ENCODE data around the gene AKNA.
A peak's percentile ranks its signal among the peaks of the same experiment; 100 is the strongest.

Gene AKNA

GRCh38 chr9:114394523-114395333 is 6.9 kb upstream of the AKNA start:
- no peak for DNase-seq

GRCh38 chr9:114392749-114393112 is 4.9 kb upstream of the AKNA start:
- no peak for DNase-seq

- no peak for DNase-seq
Observed at GRCh38 chr9:114390952-114391351, 3.2 kb upstream of the AKNA start.

GRCh38 chr9:114389612-114390368 is 2.0 kb upstream of the AKNA start:
- DNase-seq, result no peak

DNA sequence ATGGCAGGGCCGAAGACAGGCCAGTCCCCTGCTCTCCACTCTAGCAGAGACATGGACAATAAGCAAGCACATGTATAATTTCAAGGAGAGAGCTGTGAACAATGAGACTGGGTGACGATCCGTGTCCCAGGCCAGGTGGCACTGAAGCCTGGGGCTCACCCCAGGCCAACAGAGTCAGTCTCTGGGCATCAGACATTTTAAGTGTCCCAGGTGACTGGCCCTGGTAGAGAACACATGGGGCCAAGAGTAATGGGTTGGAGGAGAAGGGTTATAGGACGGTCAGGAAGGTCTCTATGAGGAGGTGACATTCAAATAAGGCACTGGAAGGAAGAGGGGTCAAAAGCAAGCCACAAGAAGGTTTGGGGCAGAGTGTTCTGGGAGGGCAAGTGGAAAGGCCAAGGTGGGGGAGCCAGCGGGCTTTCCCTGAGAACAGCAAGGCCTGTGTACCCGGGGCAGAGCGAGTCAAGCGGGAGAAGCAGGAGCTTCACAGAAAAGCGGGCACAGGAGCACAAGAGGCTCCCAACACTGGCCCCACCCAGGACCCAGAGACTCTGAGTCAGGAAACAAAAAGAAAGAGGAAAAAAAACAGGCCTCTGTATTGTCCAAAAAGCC is 1.1 kb upstream of the AKNA start:
- DNase-seq, result no peak

DNA sequence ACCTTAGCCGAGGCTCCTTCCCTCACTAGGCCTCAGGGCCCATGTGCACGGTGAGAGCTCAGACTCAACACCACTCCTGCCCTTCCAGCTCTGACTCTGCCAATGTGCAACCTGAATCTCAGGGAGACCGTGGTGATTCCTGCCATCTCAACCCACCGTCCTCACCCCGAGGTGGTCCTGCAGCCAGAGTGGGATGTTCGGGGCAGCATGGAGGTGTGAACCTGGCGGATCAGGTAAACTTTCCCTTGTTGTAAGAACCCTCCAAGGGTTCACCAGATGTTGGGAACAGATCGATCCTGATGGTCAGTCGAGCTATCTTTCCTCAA is 538 bp upstream of the AKNA start:
- no peak for DNase-seq

GRCh38 chr9:114386886-114387679 is 699 bp downstream of the AKNA start:
- no peak for DNase-seq

DNA sequence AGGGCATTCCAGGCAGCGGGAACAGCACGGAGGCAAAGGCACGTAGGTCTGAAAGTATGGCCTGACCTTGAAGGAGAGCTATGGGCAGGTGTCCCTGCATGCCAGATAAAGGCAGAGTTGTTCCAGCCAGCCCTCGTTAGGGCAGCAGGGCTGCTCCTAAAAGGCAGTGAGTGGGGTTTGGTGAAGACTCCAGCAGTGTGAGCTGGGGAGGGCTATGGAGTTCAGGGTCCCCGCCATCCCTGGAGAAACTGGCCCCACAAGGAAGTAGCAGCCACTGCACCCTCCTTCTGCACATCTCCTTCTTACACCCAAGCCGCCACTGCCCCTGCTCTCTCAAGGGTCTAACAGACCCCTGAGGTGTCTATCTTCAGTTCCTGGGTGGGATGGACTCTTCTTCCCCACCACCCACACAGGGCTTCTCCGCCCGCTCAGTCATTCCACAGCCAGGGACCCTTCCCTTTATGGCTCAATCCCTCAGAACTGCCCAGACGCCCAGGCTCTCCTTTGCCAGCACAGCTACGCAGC is 1.4 kb downstream of the AKNA start:
- no peak for DNase-seq

GRCh38 chr9:114385397-114386181 is 2.2 kb downstream of the AKNA start:
- DNase-seq, result peak; percentile 95

GRCh38 chr9:114384836-114385396 is 2.9 kb downstream of the AKNA start:
- no peak for DNase-seq

- no peak for DNase-seq
Observed at GRCh38 chr9:114384341-114384740, 3.4 kb downstream of the AKNA start.

- DNase-seq, result no peak
Observed at GRCh38 chr9:114383521-114384231, 4.1 kb downstream of the AKNA start.

DNA sequence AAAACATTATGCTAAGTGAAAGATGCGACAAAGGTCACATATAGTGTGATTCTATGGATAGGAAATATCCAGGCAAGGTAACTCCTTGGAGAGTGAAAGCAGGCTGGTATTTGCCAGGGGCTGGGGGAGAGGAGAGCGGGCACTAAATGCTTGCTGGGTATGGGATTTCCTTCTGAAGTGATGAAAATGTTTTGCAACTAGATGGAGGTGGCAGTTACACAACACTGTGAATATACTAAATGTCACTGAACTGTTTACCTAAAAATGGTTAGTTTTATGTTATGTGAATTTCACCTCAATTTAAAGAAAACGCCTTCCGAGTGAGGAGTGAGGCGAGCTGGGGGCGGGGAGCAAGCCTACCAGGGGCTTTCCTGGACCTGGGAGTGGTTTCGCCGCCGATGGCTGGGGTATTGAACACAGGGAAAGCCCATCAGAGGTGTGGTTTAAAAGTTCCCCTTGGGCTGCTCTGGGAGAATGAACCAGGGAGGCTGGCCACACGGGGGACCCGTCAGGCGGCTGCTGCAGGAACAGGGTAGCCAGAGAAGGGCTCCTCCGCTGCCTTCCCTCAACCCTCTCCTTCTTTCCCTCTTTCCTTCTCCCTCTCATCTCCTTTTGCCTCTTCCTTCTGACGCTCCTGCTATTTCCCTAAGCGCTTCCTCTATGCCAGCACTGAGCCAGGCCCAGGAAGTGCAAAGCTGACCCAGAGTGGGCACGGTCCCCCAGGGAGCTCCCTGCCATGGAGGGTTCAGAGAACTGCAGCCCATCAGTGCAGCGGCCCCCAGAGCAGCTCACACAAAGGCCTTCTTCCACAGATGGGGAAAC is 4.9 kb downstream of the AKNA start:
- DNase-seq, result peak; percentile 70

DNA sequence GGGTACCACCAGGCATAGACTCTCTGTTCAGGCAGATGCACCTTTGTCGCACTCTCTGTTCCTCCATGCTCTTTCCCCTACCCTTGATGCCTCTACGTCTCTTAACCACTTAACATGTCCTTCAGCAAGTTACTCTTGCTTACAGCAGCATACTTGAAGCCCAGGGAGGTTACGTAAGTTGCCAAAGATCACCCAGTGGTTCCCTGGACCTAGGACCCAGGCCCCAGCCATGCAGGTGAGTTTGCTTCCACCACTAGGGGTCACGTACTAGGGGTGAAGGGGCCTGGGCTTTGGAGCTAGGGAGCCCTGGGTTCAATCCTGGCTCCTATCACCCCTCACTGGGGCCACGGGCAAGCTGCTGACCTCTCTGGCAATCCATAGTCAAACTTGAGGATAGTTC is 8.9 kb downstream of the AKNA start:
- no peak for DNase-seq

DNA sequence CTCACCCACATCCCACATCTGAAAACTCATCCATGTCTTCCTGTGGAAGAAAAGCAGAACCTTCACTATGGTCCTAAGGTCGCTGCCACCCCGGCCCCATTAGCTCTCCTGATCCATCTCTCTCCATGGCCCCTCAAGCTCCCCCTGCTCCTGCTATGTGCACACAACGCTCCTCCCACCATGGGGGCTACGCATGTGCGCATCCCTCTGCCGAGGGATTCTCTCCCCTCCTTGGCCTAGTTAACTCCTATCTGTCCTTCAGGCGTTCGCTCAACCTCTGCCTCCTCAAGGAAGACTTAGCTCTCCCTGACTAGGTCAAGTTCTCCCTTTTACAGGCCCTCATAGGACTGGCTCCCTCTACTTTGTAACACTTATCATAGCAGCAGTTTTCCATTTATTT is 9.8 kb downstream of the AKNA start:
- no peak for DNase-seq

DNA sequence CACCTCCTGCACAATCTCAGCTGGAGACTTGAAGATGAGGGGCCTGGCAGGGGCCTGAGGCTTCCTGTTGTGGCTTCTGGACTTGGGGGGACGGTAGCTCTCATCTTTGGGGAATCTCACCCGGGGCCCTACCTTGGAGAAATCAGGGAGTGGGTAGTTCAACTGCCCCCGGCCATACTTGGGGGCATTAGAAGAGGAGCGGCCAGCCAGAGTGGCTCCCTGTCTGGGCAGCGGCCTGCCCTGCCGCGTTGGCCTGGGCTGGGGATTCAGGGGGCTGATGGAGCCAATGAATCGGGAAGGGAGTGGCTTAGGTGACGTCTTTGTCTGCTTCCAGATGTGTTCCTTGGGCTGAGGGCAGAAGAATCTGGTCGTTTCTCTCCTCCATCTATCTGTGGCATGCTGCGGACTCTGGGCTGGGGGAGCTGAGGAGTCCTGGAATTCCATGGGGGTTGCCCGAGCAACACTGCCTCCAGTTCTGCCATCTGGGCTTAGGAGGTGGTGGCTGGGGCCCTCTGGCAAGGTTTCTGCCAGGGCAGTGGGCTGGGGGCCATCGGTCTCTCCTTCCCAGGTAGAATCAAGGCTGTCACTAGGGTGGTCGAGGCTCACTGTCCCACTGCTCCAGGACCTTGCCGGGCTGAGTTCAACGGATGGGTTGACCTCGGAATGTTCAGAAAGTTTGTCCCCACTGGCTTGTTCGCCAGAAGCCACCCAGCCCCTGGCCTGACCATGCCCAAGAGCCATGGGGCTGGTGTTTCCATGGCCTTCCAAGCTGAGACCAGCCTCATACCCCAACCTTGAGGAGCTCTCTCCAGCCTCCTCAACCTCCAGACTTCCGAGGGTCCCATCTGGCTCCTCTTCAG is 11.0 kb downstream of the AKNA start:
- DNase-seq, result no peak

- no peak for DNase-seq
Observed at GRCh38 chr9:114375386-114376175, 12.2 kb downstream of the AKNA start.

GRCh38 chr9:114374936-114375335 is 12.8 kb downstream of the AKNA start:
- no peak for DNase-seq
